HG03108 (cell line): ENCODE data around the gene MAGED4B.
"Not testable (repeated sequence)": the region's sequence is repeated elsewhere in the genome, so short reads cannot be mapped to it uniquely, and the experiment has no call there.

Source experiments
- ATAC-seq: cut with Tn5 transposase; IDR thresholded peaks from one replicate; pipeline ENCODE4 v1.9.1; 2021; ENCODE audit warnings: moderate library complexity; ENCODE audit not compliant: unreplicated experiment

Gene MAGED4B, protein sequence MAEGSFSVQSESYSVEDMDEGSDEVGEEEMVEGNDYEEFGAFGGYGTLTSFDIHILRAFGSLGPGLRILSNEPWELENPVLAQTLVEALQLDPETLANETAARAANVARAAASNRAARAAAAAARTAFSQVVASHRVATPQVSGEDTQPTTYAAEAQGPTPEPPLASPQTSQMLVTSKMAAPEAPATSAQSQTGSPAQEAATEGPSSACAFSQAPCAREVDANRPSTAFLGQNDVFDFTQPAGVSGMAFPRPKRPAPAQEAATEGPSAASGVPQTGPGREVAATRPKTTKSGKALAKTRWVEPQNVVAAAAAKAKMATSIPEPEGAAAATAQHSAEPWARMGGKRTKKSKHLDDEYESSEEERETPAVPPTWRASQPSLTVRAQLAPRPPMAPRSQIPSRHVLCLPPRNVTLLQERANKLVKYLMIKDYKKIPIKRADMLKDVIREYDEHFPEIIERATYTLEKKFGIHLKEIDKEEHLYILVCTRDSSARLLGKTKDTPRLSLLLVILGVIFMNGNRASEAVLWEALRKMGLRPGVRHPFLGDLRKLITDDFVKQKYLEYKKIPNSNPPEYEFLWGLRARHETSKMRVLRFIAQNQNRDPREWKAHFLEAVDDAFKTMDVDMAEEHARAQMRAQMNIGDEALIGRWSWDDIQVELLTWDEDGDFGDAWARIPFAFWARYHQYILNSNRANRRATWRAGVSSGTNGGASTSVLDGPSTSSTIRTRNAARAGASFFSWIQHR

DNA sequence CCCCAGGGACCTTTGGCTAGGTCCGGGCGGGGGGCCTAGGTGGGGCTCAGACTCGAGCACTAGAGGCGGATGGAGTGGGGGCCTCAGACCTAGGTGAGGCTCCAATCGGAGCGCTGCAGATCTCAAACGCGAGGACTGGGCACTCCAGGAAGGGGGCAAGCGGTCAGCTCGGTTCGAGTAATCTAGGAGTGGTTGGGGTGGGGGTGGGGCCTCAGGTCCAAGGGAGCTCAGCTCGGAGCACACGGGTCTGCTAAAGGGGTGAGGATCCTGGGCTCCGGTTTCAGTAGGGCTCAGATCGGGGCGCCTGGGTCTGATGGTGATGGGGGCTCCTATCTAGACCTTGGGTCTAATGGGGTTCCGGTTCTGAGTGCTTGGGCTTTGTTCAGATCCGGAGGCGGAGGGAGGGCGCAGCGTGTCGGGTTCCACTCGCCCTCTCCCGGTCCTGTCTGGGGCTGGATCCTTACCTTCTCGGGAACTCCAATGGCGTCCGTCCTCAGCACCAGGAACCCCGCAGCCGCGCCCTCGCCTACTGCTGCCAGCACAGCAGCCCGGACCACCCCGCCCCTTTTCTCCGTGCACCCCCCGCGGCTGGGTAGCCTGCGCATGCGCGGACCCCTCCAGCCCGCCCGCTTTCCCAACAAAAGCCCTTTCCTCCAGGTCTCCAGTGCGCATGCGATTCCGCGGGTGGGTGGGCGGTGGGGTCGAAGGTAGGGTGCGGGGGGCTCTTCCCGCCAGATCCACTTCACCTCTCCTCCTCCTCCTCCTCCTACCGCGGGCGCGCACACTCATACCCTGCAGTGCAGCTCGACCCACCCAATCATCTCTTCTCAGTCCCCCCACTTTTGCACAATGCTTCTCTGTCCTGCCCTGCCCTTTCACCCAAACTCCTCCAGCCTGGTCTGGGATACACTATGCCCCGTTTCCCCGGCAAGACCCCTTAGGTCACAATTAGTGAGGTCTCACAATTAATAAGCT, at the start of gene MAGED4B:
Gene MAGED4B (minus strand): TSS at position 518 of the 975 bp plus-strand sequence. CDS start 1,011 bp downstream, outside the sequence.
- ATAC-seq, result not testable (repeated sequence)

DNA sequence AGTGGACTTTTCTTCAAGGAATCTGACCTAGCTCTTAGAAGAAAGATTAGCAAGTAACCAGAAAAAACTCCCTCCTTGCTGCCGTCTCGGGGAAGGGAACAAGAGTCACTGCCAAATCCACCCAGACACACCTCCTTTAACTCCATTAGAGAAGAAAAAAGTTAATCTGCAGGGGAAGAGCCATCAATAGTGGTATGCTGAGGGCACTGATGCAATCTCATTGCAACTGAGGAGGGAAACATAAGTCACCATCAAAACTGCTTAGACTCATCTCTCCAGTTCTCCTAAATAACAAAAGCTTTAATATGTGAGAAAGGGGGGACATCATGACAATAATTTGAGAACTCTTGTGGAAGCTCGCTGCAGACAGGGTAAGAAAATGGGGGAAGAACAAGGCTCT, 49.3 kb upstream of the MAGED4B start:
- ATAC-seq, result no peak

DNA sequence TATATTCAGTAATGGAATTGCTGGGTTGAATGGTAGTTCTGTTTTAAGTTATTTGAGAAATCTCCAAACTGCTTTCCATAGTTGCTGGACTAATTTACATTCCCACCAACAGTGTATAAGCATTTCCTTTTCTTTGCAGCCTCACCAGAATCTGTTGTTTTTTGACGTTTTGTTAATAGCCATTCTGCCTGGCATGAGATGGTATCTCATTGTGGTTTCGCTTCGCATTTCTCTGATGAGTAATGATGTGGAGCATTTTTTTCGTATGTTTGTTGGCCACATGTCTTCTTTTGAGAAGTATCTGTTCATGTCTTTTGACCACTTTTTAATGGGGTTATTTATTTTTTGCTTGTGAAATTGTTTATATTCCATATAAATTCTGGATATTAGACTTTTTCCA, 13.6 kb upstream of the MAGED4B start:
- ATAC-seq, result no peak

DNA sequence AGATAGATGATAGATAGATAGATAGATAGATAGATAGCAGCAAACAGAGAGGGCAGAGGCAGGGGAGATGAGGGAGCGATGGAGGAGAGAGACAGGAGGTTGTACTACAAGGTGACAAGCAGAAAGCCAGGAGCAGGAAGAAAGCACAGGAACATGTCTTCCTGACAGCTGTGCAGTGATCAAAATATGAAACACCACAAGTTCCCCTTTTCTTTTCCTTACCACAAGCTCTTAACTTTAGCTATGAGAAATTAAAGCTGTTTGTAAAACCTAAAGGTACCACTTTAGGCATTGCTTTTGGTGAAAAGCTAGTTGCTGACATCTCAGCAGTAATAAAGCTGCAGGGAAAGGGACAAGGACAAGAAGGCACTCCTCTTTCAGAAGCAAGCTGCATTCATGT, 9.1 kb upstream of the MAGED4B start:
- ATAC-seq, result no peak

DNA sequence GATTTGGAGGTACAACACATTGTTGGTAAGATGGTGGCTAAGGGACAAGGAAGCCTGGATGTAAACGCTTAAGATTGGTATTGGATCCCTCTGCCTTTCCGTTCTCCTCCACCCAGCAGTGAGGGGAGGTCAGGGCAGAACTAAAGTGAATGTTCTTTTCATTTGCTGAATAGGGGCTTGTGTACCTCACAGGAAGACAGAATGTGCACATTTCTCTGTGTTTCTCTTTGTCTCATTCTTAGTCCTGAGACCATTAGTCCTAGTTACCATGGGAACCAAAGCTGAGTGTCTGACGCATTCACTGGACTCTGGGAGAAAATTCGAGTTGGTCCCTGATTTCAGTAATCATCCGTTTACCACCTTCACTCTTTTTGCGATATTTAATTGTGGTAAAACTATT, 26.7 kb downstream of the MAGED4B start:
- not testable (repeated sequence) for ATAC-seq

DNA sequence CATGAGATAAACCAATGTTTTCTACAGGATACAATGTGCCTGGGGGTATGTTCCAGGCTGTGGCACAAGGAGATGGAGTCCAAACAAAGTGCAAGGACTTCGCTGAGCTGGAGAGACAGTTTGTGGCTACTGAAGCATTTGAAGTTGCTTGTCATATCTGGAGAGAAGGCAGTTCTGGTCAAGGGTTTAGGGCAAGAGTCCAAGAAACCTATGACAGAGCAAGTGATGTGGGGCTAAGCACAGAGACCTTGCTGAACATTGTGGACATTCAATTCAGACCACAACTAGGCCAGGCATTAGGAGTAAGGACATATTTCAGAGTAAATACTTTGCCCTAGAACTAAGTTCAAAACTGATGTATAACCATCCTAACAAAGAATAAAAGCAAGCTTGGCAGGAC, 34.8 kb downstream of the MAGED4B start:
- no peak for ATAC-seq

DNA sequence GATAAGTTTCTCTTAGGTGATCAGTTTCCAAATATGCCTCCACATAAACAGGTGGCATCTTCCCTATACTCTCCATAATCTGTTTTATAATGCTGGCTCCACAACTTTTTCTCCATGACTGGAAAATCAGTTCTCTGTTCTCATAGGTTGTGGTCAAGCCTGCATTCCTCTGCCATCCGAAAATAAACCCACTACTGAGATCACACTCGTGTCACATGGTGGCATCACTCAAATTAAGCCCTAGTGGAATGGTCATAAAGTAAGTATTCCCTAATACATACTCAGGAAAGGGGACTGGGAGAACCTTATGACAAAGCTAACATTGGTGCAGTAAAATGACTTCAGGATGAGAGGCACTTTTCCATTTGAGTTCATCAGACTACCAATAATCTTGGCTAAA, 37.6 kb downstream of the MAGED4B start:
- ATAC-seq, result no peak

DNA sequence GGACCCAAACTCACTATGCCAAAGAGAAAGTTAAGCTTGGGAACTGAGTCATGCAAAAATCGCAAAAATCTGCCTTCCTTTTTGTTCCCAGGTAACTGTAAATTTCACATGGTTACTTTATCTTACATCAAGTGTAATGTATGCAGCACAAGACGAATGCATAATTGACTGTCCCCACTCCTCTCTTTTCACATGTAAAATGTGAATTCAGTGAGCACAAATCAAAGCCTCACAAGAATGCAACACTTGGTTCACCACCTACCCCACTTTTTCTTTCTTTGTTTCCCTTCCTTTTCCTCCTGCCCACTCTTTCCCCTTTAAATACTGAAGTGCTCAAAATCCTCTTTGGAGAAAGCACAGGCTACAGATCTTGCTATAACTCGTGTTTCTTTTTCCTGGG, 53.2 kb downstream of the MAGED4B start:
- ATAC-seq, result no peak
